ENCODE data around the gene ITK.
"Not testable (repeated sequence)": the region's sequence is repeated elsewhere in the genome, so short reads cannot be mapped to it uniquely, and the experiment has no call there.

The ITK gene

DNA sequence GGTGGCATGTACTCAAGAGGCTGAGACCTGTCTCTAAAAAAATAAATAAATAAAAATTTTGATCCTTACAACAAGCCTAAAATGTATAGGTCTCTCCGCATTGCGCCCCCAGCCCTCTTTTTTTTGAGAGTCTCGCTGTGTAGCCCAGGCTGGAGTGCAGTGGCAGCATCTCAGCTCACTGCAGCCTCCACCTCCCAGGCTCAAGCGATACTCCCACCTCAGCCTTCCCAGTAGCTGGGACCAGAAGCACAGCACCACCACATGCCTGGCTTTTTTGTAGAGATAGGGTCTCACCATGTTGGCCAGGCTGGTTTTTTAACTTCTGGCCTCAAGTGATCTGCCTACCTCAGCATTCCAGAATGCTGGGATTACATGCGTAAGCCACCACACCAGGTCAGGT lies 12.4 kb upstream of the ITK start:
- no peak for DNase-seq

DNA sequence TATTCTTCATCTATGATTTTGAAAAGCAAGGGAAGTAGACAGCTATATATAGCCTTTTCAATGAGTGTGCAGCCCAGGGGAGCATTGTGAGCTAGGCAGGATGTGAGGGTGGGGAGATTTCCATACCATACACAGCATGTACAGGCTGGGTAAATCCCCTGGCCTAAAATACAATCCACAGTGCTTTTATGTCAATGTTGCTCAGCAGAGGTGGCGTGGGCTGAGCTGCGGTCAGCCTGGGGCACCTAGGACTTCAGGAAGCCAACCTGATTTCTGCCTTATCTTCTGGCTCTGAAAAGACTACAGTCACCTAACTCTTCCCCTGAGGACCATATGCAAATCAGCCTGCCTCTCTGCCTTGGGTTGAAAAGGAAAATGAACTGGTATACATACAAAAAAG lies 8.2 kb upstream of the ITK start:
- no peak for DNase-seq

DNA sequence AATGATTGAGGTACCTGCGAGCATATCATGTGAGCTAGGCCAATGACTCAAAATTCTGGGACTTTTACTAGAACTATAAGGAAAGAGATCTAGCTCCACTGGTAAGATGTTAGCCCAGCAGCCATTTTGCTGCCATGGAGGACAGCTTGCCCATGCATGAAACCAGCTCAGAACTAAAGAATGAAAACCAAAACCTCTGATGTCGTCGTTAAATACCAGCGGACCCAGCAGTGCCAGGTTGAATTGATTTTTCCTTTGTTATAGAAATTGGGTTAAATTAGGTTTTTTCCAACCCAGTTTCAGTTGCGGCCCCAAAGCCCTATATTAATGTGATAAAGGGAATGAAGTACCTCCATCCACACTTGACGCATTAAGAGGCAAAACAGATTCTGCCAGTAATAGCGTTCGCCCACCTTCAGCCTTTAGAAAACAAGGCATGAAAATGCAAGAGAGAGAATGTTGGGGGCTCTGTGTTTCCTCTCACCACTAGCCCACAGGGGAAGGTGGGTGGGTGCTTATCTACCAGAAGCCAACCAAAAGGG lies 5.5 kb upstream of the ITK start:
- DNase-seq, result no peak

DNA sequence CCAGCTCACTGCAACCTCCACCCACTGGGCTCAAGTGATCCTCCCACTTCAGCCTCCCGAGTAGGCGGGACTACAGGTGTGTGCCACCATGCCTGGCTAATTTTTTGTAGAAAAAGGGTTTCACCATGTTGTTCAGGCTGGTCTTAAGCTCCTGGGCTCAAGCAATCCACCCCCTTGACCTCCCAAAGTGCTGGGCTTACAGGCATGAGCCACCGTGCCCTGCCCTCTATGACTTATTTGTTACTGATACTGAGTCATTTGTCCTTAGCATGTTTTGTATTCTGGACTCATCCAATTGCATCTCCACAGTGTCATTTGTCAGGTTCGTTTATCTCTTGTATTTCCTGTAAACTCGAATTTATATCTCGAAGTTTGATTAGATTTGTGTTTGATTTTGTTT lies 2.7 kb upstream of the ITK start:
- DNase-seq, result no peak

DNA sequence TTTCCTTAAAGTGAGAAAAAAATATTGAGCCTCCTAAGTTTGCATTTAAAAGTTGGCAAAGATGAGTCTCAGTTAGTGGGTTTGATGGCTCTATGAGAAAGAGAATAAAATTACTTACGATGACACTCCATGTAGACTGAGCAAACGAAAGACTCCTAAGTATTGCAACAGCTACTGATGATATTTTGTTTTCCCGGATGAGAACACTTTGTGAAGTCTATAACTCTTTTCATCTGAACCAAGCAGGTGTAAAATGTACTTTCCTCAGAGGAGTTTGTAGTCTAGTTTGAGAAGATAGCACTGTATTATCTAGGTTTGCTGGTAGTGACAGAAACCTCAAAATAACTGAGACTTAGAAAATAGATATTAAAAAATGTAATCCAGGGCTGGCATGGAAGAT lies 1.7 kb upstream of the ITK start:
- no peak for DNase-seq

DNA sequence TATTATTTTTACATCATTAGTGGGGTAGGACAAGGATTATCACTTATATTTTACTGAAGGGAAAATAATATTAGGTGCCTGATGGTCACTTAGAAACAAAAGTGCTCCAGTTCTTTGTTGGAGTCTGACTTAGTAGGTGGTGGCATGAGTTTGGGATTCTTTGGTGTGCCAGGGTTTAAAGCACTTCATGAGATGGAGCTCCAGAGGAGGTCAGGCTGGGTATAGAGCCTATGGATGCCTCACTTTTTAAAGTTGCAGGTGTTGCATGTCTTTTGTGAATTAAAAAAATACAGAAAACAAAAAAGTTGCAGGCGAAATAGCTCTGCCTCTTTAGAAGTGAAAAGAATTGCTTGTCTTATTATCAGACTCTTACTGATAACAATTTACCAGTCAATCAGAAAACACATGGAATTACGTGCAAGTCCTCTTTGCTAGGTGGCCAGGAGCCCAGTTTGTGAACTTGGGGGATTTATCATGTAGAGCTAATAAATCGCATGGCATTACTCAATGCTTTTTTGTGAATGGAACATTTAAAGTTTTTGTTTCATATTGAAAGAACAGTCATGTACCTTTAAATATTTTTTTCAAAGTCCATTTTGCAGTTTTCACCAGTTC lies 1.6 kb downstream of the ITK start:
- DNase-seq, result no peak

DNA sequence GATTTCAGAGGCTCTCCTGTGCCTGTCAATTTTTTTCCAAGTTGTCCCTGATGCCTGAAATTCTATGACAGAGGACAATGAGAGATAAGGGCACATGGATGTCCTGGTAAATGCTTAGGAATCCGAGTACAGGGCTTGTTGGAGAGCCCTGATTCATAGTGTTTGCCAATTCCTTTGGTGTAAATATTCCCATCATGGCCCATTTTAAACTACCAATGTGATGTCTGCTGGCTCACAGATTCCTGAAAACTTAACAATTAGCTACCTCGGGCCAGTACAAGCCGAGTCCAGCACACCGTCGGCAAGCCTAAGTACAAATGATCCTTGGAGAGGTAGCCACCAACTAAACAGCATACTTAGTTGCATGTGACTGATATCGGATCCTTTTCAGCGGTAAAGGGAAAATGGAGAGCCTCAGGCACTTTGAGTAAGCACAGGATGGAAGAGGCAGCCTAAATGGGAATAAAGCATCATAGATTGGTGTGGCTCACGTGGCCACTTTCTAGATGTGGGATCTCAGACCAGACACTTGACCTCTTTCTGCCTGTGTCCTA lies 3.6 kb downstream of the ITK start:
- no peak for DNase-seq

DNA sequence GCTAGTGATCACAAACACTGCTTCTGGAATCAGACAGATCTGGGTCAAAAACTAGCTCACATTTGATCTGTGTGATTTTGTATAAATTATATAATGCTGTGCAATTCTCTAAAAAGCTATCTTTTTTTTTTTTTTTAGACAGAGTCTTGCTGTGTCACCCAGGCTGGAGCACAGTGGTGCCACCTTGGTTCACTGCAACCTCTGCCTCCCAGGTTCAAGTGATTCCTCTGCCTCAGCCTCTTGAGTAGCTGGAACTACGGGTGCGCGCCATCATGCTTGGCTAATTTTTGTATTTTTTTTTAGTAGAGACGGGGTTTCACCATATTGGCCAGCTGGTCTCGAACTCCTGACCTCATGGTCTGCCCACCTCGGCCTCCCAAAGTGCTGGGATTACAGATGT lies 4.5 kb downstream of the ITK start:
- DNase-seq, result not testable (repeated sequence)

DNA sequence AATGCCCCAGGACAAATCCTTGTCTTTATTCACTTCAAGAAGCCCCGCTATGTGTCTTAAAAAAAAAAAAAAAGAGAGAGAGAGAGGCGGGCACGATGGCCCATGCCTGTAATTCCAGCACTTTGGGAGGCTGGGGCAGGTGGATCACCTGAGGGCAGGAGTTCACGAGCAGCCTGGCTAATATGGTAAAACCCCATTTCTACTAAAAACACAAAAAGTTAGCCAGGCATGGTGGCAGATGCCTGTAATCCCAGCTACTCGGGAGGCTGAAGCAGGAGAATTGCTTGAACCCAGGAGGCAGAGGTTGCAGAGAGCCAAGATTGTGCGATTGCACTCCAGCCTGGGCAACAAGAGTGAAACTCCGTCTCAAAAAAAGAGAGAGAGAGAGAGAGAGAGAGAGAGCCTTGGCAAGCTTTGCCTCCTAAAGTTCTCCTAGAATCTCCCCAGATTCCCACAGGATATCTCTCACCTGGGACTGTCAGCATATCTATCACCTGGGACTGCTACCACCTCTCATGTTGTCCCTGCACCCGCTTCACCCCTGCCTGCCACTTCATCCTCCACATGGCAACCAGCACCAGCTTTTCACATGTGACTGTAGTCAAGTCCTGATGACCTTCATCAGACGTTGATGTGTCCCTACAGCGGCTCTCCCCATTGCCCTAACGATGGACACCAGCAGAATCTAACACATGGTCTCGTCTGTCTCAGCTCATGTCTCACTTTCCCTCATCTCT lies 5.8 kb downstream of the ITK start:
- DNase-seq, result no peak

DNA sequence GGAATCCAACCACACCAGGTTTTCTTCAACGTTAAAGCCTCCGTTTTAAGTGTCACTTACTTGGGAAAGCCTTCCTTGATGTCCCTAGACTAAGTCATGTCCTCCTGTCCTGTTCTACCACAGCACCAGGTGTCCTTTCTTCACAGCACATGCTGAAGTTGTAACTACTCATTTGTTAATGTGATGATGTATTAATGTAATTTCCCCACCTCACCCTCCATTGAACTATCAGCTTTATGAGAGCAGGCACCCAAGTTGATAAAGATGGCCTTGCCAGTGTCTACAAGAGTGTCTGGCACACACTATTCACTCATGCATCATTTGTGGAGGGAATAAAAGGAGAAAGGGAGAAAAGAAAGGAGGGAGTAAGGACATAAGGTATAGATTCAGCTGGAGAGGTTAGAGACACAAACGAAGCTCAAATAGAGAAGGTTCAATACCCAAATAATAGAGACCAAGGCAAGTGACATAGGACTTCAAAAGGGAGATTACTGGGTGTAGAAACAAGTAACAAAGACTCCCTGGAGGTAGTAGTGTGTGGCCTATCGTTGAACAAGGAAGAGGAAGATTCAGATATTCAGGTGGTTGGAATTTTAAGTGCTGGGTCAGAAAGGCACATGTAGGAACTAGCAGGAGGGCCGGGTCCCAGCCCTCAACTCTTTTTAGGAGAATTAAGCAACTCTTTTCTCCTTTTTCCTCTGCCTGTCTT lies 6.6 kb downstream of the ITK start:
- no peak for DNase-seq

DNA sequence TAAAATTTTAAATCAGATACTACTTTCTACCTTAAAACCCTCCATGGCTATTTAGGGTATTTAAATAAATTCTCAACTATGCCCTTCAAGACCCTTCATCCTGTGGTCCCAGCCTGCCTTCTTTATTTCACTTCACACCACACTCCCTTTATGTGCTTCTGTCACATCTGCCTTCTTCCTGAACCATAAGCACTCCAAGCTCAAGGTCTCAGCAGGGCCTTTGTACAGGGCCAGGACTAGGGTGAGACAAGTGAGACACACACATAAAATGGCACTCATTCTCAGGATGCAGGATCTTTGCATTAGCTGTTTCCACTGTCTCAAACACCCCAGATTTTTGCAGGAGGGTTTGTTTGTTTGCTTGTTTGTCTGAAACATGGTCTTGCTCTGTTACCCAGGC lies 7.6 kb downstream of the ITK start:
- no peak for DNase-seq

DNA sequence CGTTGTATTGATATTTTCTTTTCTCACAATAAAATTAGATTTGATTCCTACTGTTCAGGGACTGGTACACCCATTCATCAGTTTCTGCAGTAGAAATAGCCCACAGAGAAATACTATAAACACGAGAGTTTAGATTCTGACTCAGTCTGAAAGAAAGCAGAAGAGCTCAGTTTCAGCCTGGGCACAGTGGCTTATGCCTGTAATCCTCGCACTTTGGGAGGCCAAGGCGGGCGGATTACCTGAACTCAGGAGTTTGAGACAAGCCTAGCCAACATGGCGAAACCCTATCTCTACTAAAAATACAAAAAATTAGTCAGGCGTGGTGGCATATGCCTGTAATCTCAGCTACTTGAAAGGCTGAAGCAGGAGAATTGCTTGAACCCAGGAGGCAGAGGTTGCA lies 8.6 kb downstream of the ITK start:
- no peak for DNase-seq

DNA sequence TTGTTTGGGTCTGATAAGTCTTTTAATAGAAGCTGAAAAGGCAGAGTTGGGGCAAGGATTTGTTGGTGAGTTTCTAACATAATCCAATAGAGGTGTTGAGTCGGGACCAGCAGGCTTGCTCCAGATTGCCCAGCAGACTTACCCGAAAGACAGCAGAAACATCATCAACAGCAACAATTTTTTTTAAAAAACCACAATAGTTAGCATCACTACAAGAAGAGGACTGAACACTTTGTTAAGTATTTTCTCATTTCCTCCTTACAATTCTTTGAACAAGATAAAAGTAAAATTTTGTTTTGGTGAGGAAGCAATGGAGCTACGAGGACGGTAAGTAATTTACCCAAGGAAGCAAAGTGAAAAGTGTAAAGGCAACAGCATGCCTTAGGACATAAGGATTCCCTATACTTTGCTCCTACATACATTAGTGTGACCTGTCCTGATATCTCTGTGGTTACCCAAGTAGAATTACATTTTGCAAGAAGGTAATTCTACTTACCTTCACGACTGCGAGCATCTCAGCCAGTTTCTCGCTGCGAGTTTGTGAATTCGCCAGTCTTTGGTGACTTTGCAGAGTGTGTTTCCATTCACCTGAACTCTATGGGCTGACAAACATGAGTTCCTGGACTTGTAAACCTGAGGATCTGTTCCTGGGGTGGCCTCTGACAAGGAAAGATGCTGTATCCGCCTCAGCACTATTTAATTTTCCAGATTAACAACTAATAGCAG lies 13.2 kb downstream of the ITK start:
- no peak for DNase-seq

DNA sequence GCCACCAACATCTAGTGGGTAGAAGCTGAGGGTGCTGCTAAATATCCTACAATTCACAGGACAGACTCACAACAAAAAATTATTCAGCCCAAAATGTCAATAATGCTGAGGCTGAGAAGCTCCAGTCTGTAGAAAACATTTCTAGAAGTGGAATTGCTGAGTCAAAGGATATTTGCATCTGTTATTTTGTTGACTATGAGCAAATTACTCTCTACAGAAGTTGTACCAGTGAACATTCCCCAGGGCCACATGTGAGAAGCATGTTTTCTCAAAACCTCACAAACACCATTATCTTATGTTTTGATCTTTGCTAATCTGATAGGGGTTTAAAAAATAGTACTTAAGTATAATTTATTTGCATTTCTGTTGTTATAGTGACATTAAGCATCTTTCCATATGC lies 15.4 kb downstream of the ITK start:
- no peak for DNase-seq

DNA sequence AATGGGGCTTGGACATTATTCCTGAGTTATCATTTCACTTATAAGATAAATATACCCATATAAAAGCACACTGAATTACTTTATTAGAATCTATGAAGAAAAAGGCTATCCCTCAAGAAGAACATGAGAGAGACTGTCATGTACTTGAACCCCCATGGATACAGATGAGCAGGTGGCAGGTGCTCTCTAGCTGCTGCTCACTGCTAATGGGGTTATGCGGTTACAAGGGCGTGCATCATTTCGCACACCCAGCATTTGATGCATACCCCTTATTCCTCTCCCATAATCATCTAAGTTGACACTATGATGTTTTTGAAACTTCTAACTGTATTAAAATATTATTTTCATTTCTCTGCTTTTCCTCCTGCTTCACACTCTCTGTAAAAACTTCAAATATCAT lies 16.4 kb downstream of the ITK start:
- DNase-seq, result no peak

DNA sequence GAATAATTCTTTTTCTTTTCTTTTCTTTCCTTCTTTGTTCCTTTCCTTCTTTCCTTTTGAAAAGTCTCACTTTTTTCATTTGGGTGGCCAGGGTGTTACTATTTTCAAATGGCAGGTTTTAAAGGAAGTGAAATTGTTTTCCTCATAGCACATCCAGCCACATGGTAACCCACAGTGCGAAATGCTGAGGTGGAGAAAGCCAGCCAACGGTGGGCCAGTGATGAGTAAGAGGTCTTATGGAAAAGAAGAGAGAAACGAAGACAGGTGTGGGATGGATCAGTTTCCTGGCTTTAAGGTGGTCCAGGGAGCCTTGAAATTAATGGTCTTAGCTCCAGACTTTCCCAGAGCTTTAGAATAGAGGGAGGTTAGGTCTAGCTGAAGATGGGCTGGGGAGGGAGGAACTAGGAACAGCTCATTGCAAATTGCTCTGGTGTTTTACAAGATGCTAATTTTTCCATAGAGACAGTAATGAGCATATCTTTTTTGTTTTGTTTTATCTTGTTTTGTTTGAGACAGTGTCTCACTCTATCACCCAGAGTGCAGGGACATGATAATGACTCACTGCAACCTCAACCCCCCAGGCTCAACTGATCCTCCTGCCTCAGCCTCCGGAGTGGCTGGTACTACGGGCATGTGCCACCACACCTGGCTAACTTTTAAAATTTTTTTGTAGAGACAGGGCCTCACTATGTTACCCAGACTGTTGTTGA lies 17.8 kb downstream of the ITK start:
- DNase-seq, result no peak

DNA sequence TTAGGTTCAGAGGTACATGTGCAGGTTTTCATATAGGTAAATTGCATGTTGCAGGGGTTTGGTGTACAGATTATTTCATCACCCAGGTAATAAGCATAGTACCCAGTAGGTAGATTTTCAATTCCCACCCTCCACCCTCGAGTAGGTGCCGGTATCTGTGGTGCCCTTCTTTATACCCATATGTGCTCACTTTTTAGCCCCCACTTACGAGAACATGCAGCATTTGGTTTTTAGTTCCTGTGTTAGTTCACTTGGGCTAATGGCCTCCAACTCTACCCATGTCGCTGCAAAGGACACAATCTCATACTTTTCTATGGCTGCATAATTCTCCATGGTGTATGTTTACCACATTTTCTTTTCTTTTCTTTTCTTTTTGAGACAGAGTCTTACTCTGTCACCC lies 21.2 kb downstream of the ITK start:
- no peak for DNase-seq

DNA sequence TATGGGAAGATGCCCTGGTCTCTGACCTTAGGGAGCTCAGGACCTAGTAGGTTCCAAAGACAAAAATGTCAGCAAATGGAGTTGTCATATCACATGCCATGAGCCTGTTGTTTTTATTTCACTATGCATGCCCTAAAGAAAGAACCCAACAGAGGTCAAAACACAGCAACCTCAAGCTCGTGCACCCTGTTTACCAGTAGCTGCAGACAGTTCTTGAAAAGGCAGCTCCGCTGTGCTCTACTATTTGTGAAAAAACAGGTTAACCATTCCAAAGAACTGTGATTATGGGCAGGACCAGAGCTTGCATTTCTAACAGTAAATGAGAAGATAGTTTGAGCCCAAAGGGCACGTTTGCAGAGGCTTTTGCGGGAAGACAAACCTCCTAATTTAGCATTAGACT lies 22.8 kb downstream of the ITK start:
- peak; percentile 30 for DNase-seq

DNA sequence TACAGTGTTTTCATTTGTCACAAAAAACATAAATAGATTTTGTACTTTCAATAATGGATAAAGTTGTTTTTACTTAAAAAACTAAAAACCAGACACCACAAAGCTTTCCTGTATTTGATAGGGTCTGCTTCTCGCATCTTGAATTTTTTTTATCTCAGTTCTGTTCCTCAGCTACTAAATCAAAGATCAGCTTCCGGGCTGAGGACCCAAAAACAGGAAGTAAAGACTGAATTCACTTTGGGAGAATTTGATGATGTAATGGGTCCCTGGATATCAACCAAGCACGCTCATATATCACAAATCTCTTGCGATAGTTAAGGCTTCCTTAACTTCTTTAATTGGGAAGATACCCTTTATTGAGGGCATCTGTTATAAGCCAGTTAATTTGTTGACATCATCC lies 24.1 kb downstream of the ITK start:
- DNase-seq, result no peak

DNA sequence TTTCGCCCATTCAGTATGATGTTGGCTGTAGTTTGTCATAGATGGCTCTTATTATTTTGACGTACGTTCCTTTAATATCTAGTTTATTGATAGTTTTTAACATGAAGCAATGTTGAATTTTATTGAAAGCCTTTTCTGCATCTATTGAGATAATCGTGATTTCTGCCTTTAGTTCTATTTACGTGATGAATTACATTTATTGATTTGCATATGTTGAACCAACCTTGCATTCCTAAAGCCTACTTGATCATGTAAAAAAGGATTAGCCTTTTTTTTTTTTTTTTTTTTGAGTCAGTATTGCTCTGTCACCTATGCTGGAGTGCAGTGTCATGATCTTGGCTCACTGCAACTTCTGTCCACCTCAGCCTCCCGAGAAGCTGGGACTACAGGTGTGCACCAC lies 25.1 kb downstream of the ITK start:
- DNase-seq, result no peak

DNA sequence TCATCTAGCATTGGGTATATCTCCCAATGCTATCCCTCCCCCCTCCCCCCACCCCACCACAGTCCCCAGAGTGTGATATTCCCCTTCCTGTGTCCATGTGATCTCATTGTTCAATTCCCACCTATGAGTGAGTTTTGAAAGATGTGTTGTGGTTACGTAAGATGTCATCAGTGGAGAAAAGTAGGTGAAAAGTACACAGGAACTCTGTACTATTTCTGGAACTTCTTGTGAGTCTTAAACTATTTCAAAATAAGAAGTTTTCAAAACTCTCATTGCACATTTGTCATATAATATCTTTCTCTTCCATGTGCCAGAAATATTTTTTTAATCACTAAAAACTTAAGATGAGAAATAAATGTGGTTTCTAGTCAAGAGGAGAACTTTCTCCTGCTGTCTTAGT lies 30.0 kb downstream of the ITK start:
- DNase-seq, result not testable (repeated sequence)

DNA sequence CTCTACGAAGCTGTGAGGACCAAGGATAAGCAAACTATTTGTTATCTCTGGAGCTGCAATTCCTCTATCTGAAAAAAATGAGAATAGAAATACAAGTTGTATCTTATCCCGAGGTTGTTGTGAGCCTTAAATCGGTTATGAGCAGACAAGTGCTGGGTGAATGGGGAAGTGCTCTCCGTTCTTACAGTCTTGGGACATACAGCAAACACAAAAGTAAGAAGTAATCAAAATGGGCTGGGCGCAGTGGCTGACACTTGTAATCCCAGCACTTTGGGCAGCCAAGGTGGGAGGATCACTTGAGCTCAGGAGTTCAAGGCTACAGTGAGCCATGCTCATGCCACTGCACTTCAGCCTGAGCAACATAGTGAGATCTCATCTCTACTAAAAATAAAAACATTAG lies 31.7 kb downstream of the ITK start:
- DNase-seq, result no peak

All from femur (tissue), 1 donor.